GM12891 (cell line): ENCODE data around the gene ETS1.

Source experiments
- POLR2A ChIP-seq: IDR thresholded peaks from 2 replicates; pipeline ENCODE4 v1.6.1; 2011; ENCODE audit warnings: low read depth, low read length, control low read depth
- POLR2AphosphoS5 ChIP-seq: IDR thresholded peaks from 2 replicates; pipeline ENCODE4 v1.6.1; 2011; ENCODE audit warnings: low read depth, low read length, control low read depth
- POU2F2 ChIP-seq: IDR thresholded peaks from 2 replicates; pipeline ENCODE4 v1.6.1; 2011; ENCODE audit warnings: low read depth, mild to moderate bottlenecking, control low read depth, low read length, moderate library complexity
- SPI1 ChIP-seq: IDR thresholded peaks from 2 replicates; pipeline ENCODE4 v1.6.1; 2011; ENCODE audit warnings: low read depth, low read length, control low read depth
- TAF1 ChIP-seq: IDR thresholded peaks from 2 replicates; pipeline ENCODE4 v1.6.1; 2011; ENCODE audit warnings: low read depth, low read length, control low read depth

GRCh38 chr11:128499613-128500253, 87.6 kb downstream of the ETS1 start:
- TF ChIP-seq POLR2AphosphoS5 (no peak), SPI1 (no peak), POLR2A (no peak), TAF1 (no peak), POU2F2 (no peak)
